NCI-H526 treated with DMSO at 0.1 percent for 48 hours (cell line): Measurements from ENCODE around the gene CNIH2.
"Not testable (repeated sequence)": the region's sequence is repeated elsewhere in the genome, so short reads cannot be mapped to it uniquely, and the experiment has no call there.

Experiments used
- DNase-seq: peaks from one replicate; lab custom pipeline; 2025; lab: John Stamatoyannopoulos, UW

Gene CNIH2

GRCh38 chr11:66277471-66278362 lies at the start of gene CNIH2:
TSS of gene CNIH2 (plus strand) at chr11:66278175. CDS start at chr11:66278457, 282 bp downstream.
- DNase-seq, result no peak

- no peak for DNase-seq
These were observed 49.5 kb upstream of the CNIH2 start for GRCh38 chr11:66228521-66228920.

GRCh38 chr11:66230156-66230555 lies 47.8 kb upstream of the CNIH2 start:
- DNase-seq, result no peak

GRCh38 chr11:66230978-66231377 lies 47.0 kb upstream of the CNIH2 start:
- no peak for DNase-seq

GRCh38 chr11:66231561-66231960 lies 46.4 kb upstream of the CNIH2 start:
- DNase-seq, result no peak

GRCh38 chr11:66232769-66233168 lies 45.2 kb upstream of the CNIH2 start:
- DNase-seq, result no peak

GRCh38 chr11:66233301-66233700 lies 44.7 kb upstream of the CNIH2 start:
- no peak for DNase-seq

GRCh38 chr11:66235141-66235540 lies 42.8 kb upstream of the CNIH2 start:
- DNase-seq, result no peak

GRCh38 chr11:66237867-66238266 lies 40.1 kb upstream of the CNIH2 start:
- no peak for DNase-seq

GRCh38 chr11:66238786-66239413 lies 39.1 kb upstream of the CNIH2 start:
- no peak for DNase-seq

GRCh38 chr11:66239511-66239910 lies 38.5 kb upstream of the CNIH2 start:
- no peak for DNase-seq

- no peak for DNase-seq
These were observed 37.8 kb upstream of the CNIH2 start for GRCh38 chr11:66239998-66240780.

GRCh38 chr11:66240781-66241136 lies 37.2 kb upstream of the CNIH2 start:
- DNase-seq, result no peak

GRCh38 chr11:66242095-66242765 lies 35.7 kb upstream of the CNIH2 start:
- DNase-seq, result no peak

- DNase-seq, result no peak
These were observed 34.0 kb upstream of the CNIH2 start for GRCh38 chr11:66243782-66244535.

GRCh38 chr11:66247295-66247694 lies 30.7 kb upstream of the CNIH2 start:
- no peak for DNase-seq

- DNase-seq, result no peak
These were observed 30.2 kb upstream of the CNIH2 start for GRCh38 chr11:66247801-66248200.

GRCh38 chr11:66248903-66249302 lies 29.1 kb upstream of the CNIH2 start:
- DNase-seq, result no peak

- no peak for DNase-seq
These were observed 26.2 kb upstream of the CNIH2 start for GRCh38 chr11:66251809-66252208.

- DNase-seq, result not testable (repeated sequence)
These were observed 24.9 kb upstream of the CNIH2 start for GRCh38 chr11:66253081-66253480.

- DNase-seq, result no peak
These were observed 19.5 kb upstream of the CNIH2 start for GRCh38 chr11:66258473-66258893.
